ENCODE data around the gene TIAL1. TPM values are rescaled to one million over a fixed set of nuclear protein-coding genes. Genes with fewer than 3 reads are reported as not detected.
"Not testable (repeated sequence)": the region's sequence is repeated elsewhere in the genome, so short reads cannot be mapped to it uniquely, and the experiment has no call there.

Gene TIAL1
- total RNA-seq, 3 donors from 2014 or later = 177 TPM

DNA sequence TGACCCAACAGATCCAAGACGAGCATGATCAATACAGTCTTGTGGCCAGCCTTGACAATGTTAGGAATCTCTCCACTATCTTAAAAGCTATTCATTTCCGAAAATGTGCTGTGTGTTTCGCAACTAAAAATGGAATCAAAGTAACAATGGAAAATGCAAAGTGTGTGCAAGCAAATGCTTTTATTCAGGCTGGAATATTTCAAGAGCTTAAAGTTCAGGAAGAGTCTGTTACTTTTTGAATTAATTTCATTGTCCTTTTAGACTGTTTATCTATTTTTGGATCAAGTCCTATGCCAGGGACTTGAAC is 24.3 kb upstream of the TIAL1 start:
- no peak for DNase-seq
- H3K9me3 Mint-ChIP-seq = no peaks in the 10 kb centered on the region
- no peaks in the 10 kb centered on the region for H3K4me1 Mint-ChIP-seq (ENCODE audit: low read depth)
- no peaks in the 10 kb centered on the region for H3K36me3 Mint-ChIP-seq (ENCODE audit: insufficient read depth)
- no peak for ATAC-seq
- no peak overlapping the region for H3K4me3 Mint-ChIP-seq
- H3K27me3 Mint-ChIP-seq (ENCODE audit: low read depth) = no peaks in the 10 kb centered on the region

DNA sequence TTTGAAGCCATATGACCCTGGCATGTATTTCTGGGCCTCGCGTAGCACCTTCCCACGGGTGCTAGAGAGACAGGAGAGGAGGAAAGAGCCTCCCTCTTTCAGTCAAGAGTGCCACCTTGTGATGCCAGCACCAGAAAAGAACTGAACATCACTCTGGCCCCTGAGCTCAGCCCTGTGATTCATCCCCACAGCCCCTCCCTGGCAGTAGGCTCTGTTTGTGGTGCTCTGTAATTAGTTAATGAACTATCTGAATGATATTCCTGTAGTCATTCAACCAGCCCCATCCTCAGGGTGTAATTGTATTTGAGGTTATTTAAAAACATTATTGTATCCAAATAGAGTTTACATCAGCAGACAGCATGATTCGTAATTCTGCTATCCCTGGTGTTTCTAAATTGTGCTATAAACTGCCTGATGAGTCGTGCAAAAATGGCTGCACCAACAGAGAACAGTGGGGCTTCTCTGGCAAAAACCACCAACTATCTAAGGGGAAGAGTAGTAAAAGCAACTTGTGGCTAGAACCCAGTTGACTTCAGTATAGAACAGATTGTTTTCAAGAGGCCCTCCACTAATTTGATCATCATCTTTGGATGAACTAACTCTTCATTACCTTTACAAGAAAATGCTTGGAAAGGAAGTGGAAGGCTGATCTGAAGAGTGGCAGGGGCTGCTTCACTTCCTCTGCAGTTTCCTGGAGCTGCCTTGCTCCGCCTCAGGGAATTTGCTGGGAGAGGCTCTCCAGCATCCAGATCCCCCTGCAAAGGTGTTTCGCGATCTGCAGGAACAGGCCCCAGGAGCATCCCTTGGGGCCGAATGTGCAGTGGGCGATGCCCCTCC is 23.7 kb upstream of the TIAL1 start:
- no peaks in the 10 kb centered on the region for H3K9me3 Mint-ChIP-seq
- no peaks in the 10 kb centered on the region for H3K27me3 Mint-ChIP-seq (ENCODE audit: low read depth)
- no peaks in the 10 kb centered on the region for H3K4me1 Mint-ChIP-seq (ENCODE audit: low read depth)
- no peak overlapping the region for H3K4me3 Mint-ChIP-seq
- no peak for DNase-seq
- peak; percentile 75 to 78 for ATAC-seq
- H3K36me3 Mint-ChIP-seq (ENCODE audit: insufficient read depth) = no peaks in the 10 kb centered on the region

DNA sequence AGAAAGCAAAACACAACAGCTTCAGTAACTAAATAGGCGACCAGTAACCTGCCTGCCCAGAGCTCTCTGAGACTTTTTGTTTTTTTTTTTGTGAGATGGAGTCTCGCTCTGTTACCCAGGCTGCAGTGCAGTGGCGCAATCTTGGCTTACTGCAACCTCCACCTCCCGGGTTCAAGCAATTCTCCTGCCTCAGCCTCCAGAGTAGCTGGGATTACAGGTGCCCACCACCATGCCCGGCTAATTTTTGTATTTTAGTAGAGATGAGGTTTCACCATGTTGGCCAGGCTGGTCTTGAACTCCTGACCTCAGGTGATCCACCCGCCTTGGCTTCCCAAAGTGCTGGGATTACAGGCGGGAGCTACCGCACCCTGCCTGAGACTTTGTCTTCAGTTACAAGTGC is 23.0 kb upstream of the TIAL1 start:
- DNase-seq; H3K27me3 Mint-ChIP-seq (ENCODE audit: low read depth); H3K4me1 Mint-ChIP-seq (ENCODE audit: low read depth); ATAC-seq; H3K4me3 Mint-ChIP-seq; H3K36me3 Mint-ChIP-seq (ENCODE audit: insufficient read depth); H3K9me3 Mint-ChIP-seq: not testable (repeated sequence)

DNA sequence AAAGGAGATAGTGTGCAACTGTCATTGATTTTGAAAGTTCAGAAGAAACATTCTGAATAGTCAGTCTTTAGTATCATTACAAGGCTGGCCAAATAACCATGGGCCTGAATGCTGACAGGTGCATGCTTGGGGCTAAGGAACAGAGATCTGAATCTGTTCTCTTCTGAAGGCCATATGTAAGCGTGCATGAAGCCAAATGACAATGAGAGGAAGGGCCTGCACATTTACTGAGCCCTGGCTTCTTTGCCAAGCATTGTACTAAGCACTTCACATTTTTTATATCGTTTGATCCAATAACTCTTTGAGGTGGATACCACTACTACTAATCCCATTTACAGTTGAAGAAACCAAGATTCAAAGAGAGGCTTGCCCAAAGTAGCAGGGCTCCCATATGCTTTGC is 22.5 kb upstream of the TIAL1 start:
- no peaks in the 10 kb centered on the region for H3K9me3 Mint-ChIP-seq
- no peaks in the 10 kb centered on the region for H3K27me3 Mint-ChIP-seq (ENCODE audit: low read depth)
- ATAC-seq = no peak
- H3K4me1 Mint-ChIP-seq (ENCODE audit: low read depth) = no peaks in the 10 kb centered on the region
- no peak for DNase-seq
- H3K4me3 Mint-ChIP-seq = no peak overlapping the region
- no peaks in the 10 kb centered on the region for H3K36me3 Mint-ChIP-seq (ENCODE audit: insufficient read depth)

DNA sequence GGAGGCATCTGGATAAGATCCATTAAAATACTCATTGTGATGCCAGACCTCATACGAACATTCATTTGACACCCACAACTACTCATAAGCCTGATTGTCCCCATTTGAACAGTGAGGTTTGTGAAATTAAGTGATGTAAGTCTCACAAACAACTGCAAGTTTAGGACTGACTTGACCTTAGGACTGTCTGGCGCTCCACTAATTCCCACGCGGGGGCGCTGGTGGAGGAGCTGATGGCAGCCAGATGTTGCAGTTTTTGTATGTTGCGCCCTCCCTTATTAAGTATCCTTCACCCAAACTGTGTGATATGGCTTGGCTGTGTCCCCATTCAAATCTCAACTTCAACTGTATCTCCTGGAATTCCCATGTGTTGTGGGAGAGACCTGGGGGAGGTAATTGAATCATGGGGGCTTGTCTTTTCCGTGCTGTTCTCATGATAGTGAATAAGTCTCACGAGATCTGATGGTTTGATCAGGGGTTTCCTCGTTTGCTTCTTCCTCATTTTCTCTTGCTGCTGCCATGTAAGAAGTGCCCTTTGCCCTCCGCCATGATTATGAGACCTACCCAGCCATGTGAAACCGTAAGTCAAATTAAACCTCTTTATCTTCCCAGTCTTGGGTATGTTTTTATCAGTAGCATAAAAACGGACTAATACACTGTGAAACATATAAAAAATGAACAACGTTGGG is 20.3 kb upstream of the TIAL1 start:
- H3K4me1 Mint-ChIP-seq (ENCODE audit: low read depth) = no peaks in the 10 kb centered on the region
- no peaks in the 10 kb centered on the region for H3K36me3 Mint-ChIP-seq (ENCODE audit: insufficient read depth)
- no peaks in the 10 kb centered on the region for H3K27me3 Mint-ChIP-seq (ENCODE audit: low read depth)
- no peak for DNase-seq
- no peak for ATAC-seq
- no peak overlapping the region for H3K4me3 Mint-ChIP-seq
- H3K9me3 Mint-ChIP-seq = no peaks in the 10 kb centered on the region

DNA sequence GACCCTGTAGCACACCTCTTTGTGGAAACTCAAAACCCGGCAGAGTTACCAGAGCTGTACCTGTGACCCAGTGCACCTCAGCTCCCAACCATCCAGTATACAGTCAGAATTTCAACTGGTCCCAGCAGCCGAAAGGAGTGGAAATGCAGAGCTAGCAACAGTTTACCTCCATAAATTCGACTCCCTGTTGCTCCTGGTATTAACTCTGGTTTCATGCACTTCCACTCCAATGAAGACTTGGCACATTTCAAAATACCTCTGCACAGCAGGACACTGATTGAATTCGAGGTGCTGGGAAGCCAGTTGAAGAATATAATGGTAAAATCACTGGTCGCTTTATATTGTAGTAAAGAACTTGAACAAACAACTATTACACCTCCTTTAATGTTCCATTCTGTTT is 17.9 kb upstream of the TIAL1 start:
- no peak for DNase-seq
- Mint-ChIP-seq H3K4me3 (no peak overlapping the region), H3K27me3 (ENCODE audit: low read depth) (peaks cover 3% of the 10 kb centered on the region), H3K4me1 (ENCODE audit: low read depth) (no peaks in the 10 kb centered on the region), H3K36me3 (ENCODE audit: insufficient read depth) (no peaks in the 10 kb centered on the region), H3K9me3 (no peaks in the 10 kb centered on the region)
- ATAC-seq = no peak

DNA sequence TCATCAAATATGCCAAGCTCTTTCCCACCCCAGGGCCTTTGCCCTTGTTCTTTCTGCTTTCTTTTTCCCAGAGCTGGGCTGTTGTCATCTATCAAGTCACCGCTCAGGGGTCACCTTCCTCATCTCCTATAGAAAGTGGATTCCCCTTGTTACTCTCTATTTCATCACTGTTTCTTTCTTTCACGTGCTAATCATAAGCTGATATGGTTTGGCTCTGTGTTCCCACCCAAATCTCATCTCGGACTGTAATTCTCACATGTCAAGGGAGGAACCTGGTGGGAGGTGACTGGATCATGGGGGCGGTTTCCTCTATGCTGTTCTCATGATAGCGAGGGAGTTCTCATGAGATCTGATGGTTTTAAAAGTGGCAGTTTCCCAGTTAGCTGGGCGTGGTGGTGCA is 17.0 kb upstream of the TIAL1 start:
- Mint-ChIP-seq H3K27me3 (ENCODE audit: low read depth) (peaks cover 3% of the 10 kb centered on the region), H3K9me3 (no peaks in the 10 kb centered on the region), H3K4me1 (ENCODE audit: low read depth) (no peaks in the 10 kb centered on the region), H3K36me3 (ENCODE audit: insufficient read depth) (no peaks in the 10 kb centered on the region), H3K4me3 (no peak overlapping the region)
- no peak for ATAC-seq
- DNase-seq = no peak

DNA sequence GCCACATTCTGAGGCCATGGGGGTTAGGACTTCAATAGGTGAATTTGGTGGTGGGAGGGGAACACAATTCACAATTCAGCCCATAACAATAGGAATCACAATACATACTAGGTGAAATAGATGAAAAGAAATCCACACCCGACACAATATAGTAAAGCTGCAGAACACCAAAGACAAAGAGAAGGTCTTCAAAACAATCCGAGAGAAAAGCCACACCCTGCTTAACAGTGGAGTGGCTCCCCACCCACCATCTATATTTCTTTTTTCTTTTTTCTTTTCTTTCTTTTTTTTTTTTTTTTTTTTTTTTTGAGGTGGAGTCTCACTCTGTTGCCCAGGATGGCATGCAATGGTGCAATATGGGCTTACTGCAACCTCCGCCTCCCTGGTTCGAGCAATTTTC is 14.7 kb upstream of the TIAL1 start:
- peaks cover 2% of the 10 kb centered on the region for H3K4me1 Mint-ChIP-seq (ENCODE audit: low read depth)
- H3K36me3 Mint-ChIP-seq (ENCODE audit: insufficient read depth) = no peaks in the 10 kb centered on the region
- no peak overlapping the region for H3K4me3 Mint-ChIP-seq
- DNase-seq = no peak
- no peak for ATAC-seq
- peaks cover 3% of the 10 kb centered on the region for H3K27me3 Mint-ChIP-seq (ENCODE audit: low read depth)
- no peaks in the 10 kb centered on the region for H3K9me3 Mint-ChIP-seq

DNA sequence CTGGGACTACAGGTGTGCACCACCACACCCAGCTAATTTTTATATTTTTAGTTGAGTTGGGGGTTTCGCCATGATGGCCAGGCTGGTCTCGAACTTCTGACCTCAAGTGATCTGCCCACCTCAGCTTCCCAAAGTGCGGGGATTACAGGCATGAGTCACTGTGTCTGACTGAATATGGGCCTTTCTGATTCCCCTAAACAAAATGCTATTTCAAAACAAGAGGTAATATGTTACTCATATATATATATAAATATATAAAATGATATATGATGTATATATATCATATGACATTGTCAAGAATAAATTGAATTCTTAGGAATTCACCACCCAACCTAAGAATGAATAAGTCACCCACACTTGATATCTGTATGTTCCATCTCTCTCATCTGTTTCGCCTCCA is 12.8 kb upstream of the TIAL1 start:
- Mint-ChIP-seq H3K4me1 (ENCODE audit: low read depth) (peaks cover 2% of the 10 kb centered on the region), H3K36me3 (ENCODE audit: insufficient read depth) (no peaks in the 10 kb centered on the region), H3K4me3 (no peak overlapping the region), H3K9me3 (no peaks in the 10 kb centered on the region), H3K27me3 (ENCODE audit: low read depth) (peaks cover 3% of the 10 kb centered on the region)
- DNase-seq (no peak), ATAC-seq (no peak)

DNA sequence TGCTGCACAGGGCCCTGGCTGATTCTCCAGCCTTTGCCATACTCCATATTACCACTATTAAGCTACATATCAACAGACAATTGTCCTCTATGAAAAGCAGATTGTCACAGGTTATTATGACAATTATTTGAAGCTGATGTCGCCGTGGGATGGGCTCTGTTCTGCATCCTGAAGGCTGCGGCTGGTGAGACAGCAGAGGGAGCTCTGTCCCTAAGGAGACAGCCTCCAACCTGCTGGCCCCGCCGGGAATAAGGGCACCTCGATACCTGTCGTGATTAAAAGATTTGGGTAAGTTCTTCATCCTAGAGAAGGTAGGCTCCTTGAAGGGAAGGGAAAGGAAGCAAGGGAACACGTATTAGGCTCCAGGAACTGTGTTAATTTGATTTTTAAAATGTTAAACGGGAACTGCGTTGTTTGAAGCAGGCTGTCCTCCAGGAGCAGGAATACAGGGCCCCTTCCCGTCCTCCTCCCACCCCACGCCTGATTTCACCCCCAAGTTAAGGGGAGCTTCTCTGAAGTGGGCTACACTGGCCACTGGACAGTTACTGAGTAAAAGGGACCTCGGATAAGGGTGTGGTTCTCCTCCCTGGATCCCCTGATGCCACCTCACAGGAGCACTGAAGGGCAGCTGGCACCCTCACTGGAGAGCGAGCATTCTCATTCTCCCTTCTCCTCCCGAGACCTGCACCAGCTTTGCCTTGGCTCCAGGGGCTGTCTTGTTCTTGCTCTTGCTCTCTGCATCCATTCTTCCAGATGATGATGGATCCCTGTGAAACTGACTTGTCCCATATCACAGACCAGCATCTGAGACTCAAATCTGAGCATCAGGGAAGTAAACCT is 11.8 kb upstream of the TIAL1 start:
- ATAC-seq (peak; percentile 48 to 54), DNase-seq (peak; percentile 24)
- H3K36me3 Mint-ChIP-seq (ENCODE audit: insufficient read depth) = no peaks in the 10 kb centered on the region
- no peaks in the 10 kb centered on the region for H3K9me3 Mint-ChIP-seq
- H3K27me3 Mint-ChIP-seq (ENCODE audit: low read depth) = peaks cover 3% of the 10 kb centered on the region
- H3K4me3 Mint-ChIP-seq = no peak overlapping the region
- H3K4me1 Mint-ChIP-seq (ENCODE audit: low read depth) = peaks cover 2% of the 10 kb centered on the region

DNA sequence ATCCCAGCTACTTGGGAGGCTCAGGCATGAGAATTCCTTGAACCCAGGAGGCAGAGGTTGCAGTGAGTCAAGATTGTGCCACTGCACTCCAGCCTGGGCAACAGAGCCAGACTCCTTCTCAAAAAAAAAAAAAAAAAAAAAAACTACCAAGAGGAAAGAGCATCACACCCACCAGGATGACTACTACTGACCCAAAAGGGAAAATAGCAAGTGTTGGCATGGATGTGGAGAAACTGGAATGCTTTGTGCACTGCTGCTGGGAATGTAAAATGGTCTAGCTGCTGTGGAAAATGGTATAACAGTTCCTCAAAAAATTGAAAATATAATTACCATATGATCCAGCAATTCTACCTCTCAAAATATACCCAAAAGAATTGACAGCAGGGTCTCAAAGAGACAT is 7.7 kb upstream of the TIAL1 start:
- Mint-ChIP-seq H3K27me3 (ENCODE audit: low read depth) (no peaks in the 10 kb centered on the region), H3K9me3 (no peaks in the 10 kb centered on the region), H3K36me3 (ENCODE audit: insufficient read depth) (no peaks in the 10 kb centered on the region), H3K4me1 (ENCODE audit: low read depth) (peaks cover 2% of the 10 kb centered on the region), H3K4me3 (no peak overlapping the region)
- ATAC-seq = no peak
- DNase-seq = no peak

DNA sequence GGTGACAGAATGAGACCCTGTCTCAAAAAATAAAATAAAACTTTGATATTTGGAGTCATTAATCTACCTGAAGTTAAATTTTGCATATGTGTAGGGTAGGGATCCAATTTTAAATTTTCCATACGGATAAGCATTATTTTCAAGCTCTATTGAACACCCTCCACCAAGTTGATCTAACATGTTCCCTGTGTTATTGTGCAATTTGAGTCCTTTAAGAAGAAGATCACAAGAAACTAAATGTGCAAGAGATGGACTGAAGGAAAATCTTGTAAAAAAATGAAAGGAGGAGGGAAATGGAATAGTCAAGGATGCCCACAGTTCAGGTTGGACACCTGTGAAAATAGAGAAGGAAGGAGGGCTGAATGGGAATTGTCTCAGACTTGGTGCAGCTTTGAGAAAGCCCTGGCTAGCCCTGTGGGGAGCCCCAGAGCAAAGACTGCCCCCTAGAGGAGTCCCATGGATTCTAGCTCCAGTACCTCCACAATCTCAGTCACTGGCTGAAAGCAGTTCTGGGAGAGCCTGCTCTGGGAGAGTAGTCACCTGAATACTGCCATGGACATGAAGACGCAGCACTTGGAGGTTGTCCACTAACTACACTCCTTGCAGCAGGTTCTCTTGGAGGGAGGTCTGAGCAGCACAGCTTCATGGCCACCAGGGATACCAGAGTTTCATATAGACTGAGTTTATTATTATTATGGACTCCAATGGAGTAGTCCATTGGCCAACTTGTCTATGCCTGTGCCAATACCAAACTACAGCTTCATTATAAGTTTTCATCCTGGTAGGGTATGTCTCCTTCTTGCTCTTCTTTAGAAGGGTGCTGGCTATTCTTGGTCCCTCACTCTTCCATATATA is 5.7 kb upstream of the TIAL1 start:
- peak; percentile 72 to 77 for ATAC-seq
- Mint-ChIP-seq H3K27me3 (ENCODE audit: low read depth) (no peaks in the 10 kb centered on the region), H3K4me3 (no peak overlapping the region), H3K36me3 (ENCODE audit: insufficient read depth) (peaks cover 5% of the 10 kb centered on the region), H3K9me3 (no peaks in the 10 kb centered on the region), H3K4me1 (ENCODE audit: low read depth) (peaks cover 8% of the 10 kb centered on the region)
- peak; percentile 28 for DNase-seq

DNA sequence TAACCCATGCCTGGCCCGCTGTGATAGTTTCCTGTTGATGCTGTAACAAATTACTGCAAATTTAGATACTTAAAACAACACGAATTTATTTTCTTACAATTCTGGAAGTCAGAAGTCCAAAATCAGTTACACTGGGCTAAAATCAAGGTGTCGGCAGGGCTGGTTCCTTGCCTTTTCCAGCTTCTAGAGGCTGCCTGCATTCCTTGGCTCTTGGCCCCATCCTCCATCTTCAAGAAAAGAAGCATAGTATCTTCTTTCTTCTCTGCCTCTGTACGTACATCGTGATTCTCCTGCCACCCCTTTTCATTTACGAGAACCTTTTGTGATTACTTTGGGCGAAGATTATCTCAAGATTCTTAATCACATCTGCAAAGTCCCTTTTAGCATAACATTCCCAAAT is 1.6 kb upstream of the TIAL1 start:
- DNase-seq = no peak
- Mint-ChIP-seq H3K4me3 (peak overlapping the region; percentile 53), H3K4me1 (ENCODE audit: low read depth) (peaks cover 31% of the 10 kb centered on the region), H3K36me3 (ENCODE audit: insufficient read depth) (peaks cover 17% of the 10 kb centered on the region), H3K27me3 (ENCODE audit: low read depth) (no peaks in the 10 kb centered on the region), H3K9me3 (no peaks in the 10 kb centered on the region)
- ATAC-seq = no peak

Measured in activated T-cell treated with anti-CD3 and anti-CD28 coated beads, Interleukin-2, amount 50 U/mL, for 4 hours (primary cell).